ENCODE measurements around the gene PDSS2. TPM values are rescaled to one million over a fixed set of nuclear protein-coding genes. Genes with fewer than 3 reads are reported as not detected.
A peak's percentile ranks its signal among the peaks of the same experiment; 100 is the strongest.

The PDSS2 gene
- 8.4 TPM for polyA plus RNA-seq (2013, experiment 1 of 2)
- polyA plus RNA-seq (2013, experiment 2 of 2): 8.9 TPM

GRCh38 chr6:107459283-107460082, at the start of gene PDSS2:
Gene PDSS2, minus strand, starts transcription at chr6:107459564. Its CDS starts 279 bp downstream, at chr6:107459285.
- Histone ChIP-seq H4K91ac (ENCODE audit: low read length) (peak within 1 kb of the TSS; percentile 9), H3K4ac (ENCODE audit: low read depth in 1 of 2, low read length in 2 of 2) (peak within 1 kb of the TSS; percentile 73 to 92), H3K4me1 (ENCODE audit: control insufficient read depth, insufficient read depth, low read depth, low read length) (peaks cover 4% of the 10 kb centered on the region), H2BK12ac (ENCODE audit: low read length in 2 of 2) (peak within 1 kb of the TSS in 1 of 2 experiments; percentile 10), H3K18ac (ENCODE audit: low read depth in 1 of 2, low read length in 2 of 2) (peak within 1 kb of the TSS; percentile 65 to 99), H2BK5ac (ENCODE audit: low read depth, low read length, poor library complexity, severe bottlenecking) (no peak within 1 kb of the TSS), H3K4me2 (ENCODE audit: low read length, poor library complexity, severe bottlenecking) (peak within 1 kb of the TSS; percentile 80), H3K23ac (ENCODE audit: low read length in 2 of 2) (peak within 1 kb of the TSS in 1 of 2 experiments; percentile 74), H2BK120ac (ENCODE audit: low read depth, low read length) (peak within 1 kb of the TSS; percentile 11), H3K14ac (ENCODE audit: low read length in 2 of 2) (peak within 1 kb of the TSS in 1 of 2 experiments; percentile 78), H3K4me3 (ENCODE audit: insufficient read depth in 1 of 2, low read depth in 1 of 2, low read length in 2 of 2) (peak within 1 kb of the TSS; percentile 84 to 100), H3K79me1 (replicated peaks; ENCODE audit: low read length, poor library complexity, severe bottlenecking) (peaks cover 16% of the 10 kb centered on the region), H4K8ac (ENCODE audit: low read length) (peak within 1 kb of the TSS; percentile 96), H3K27ac (ENCODE audit: low read length, poor library complexity, severe bottlenecking) (peak within 1 kb of the TSS; percentile 85), H2AFZ (ENCODE audit: low read depth, low read length) (peak within 1 kb of the TSS; percentile 96), H2BK15ac (ENCODE audit: low read depth, poor library complexity, severe bottlenecking) (no peak within 1 kb of the TSS), H3K9me3 (ENCODE audit: control insufficient read depth, low read length) (no peaks in the 10 kb centered on the region), H3K27me3 (ENCODE audit: control insufficient read depth in 1 of 2, insufficient read depth in 1 of 2, low read length in 2 of 2) (no peaks in the 10 kb centered on the region), H2AK5ac (ENCODE audit: low read length, severe bottlenecking) (no peak within 1 kb of the TSS), H3K36me3 (ENCODE audit: control insufficient read depth in 1 of 2, insufficient read depth in 2 of 2, low read depth in 1 of 2, low read length in 2 of 2) (no peaks in the 10 kb centered on the region), H3K9ac (ENCODE audit: low read length) (peak within 1 kb of the TSS; percentile 96)
- peak; percentile 98 for DNase-seq
- under 1% methylated on average over 46 of the region's 46 CpGs for WGBS

- H3K4me1 ChIP-seq (ENCODE audit: control insufficient read depth, insufficient read depth, low read depth, low read length): no peaks in the 10 kb centered on the region
- no peak overlapping the region for H2BK12ac ChIP-seq (ENCODE audit: low read length in 2 of 2)
- H2AFZ ChIP-seq (ENCODE audit: low read depth, low read length): no peak overlapping the region
- no peak overlapping the region for H3K9ac ChIP-seq (ENCODE audit: low read length)
- no peak overlapping the region for H3K4me2 ChIP-seq (ENCODE audit: low read length, poor library complexity, severe bottlenecking)
- no peak overlapping the region for H3K14ac ChIP-seq (ENCODE audit: low read length in 2 of 2)
- no peak for DNase-seq
- H2BK120ac ChIP-seq (ENCODE audit: low read depth, low read length): no peak overlapping the region
- peaks cover 0 to 48% of the 10 kb centered on the region in 2 experiments for H3K36me3 ChIP-seq (ENCODE audit: control insufficient read depth in 1 of 2, insufficient read depth in 2 of 2, low read depth in 1 of 2, low read length in 2 of 2)
- H4K91ac ChIP-seq (ENCODE audit: low read length): no peak overlapping the region
- no peak overlapping the region for H3K27ac ChIP-seq (ENCODE audit: low read length, poor library complexity, severe bottlenecking)
- H2BK15ac ChIP-seq (ENCODE audit: low read depth, poor library complexity, severe bottlenecking): no peak overlapping the region
- H4K8ac ChIP-seq (ENCODE audit: low read length): no peak overlapping the region
- peaks cover 0 to 6% of the 10 kb centered on the region in 2 experiments for H3K27me3 ChIP-seq (ENCODE audit: control insufficient read depth in 1 of 2, insufficient read depth in 1 of 2, low read length in 2 of 2)
- H3K79me1 ChIP-seq (replicated peaks; ENCODE audit: low read length, poor library complexity, severe bottlenecking): no peaks in the 10 kb centered on the region
- H3K9me3 ChIP-seq (ENCODE audit: control insufficient read depth, low read length): no peaks in the 10 kb centered on the region
- WGBS: 92% methylated on average over 1 of the region's 1 CpG
- H3K4ac ChIP-seq (ENCODE audit: low read depth in 1 of 2, low read length in 2 of 2): no peak overlapping the region
- no peak overlapping the region for H2BK5ac ChIP-seq (ENCODE audit: low read depth, low read length, poor library complexity, severe bottlenecking)
- H3K23ac ChIP-seq (ENCODE audit: low read length in 2 of 2): no peak overlapping the region
- H3K18ac ChIP-seq (ENCODE audit: low read depth in 1 of 2, low read length in 2 of 2): no peak overlapping the region
- H3K4me3 ChIP-seq (ENCODE audit: insufficient read depth in 1 of 2, low read depth in 1 of 2, low read length in 2 of 2): no peak overlapping the region
- no peak overlapping the region for H2AK5ac ChIP-seq (ENCODE audit: low read length, severe bottlenecking)
These were observed 46.8 kb upstream of the PDSS2 start for GRCh38 chr6:107506145-107506544.

- Histone ChIP-seq H2BK15ac (ENCODE audit: low read depth, poor library complexity, severe bottlenecking) (no peak overlapping the region), H3K4me1 (ENCODE audit: control insufficient read depth, insufficient read depth, low read depth, low read length) (no peaks in the 10 kb centered on the region), H3K14ac (ENCODE audit: low read length in 2 of 2) (no peak overlapping the region), H4K91ac (ENCODE audit: low read length) (no peak overlapping the region), H3K79me1 (replicated peaks; ENCODE audit: low read length, poor library complexity, severe bottlenecking) (no peaks in the 10 kb centered on the region), H2BK120ac (ENCODE audit: low read depth, low read length) (no peak overlapping the region), H3K18ac (ENCODE audit: low read depth in 1 of 2, low read length in 2 of 2) (no peak overlapping the region), H2BK12ac (ENCODE audit: low read length in 2 of 2) (no peak overlapping the region), H3K4me2 (ENCODE audit: low read length, poor library complexity, severe bottlenecking) (no peak overlapping the region), H4K8ac (ENCODE audit: low read length) (no peak overlapping the region), H3K9ac (ENCODE audit: low read length) (no peak overlapping the region), H3K27me3 (ENCODE audit: control insufficient read depth in 1 of 2, insufficient read depth in 1 of 2, low read length in 2 of 2) (peaks cover 0 to 6% of the 10 kb centered on the region in 2 experiments), H3K9me3 (ENCODE audit: control insufficient read depth, low read length) (no peaks in the 10 kb centered on the region), H3K36me3 (ENCODE audit: control insufficient read depth in 1 of 2, insufficient read depth in 2 of 2, low read depth in 1 of 2, low read length in 2 of 2) (peaks cover 0 to 39% of the 10 kb centered on the region in 2 experiments), H3K4ac (ENCODE audit: low read depth in 1 of 2, low read length in 2 of 2) (no peak overlapping the region), H2AK5ac (ENCODE audit: low read length, severe bottlenecking) (no peak overlapping the region), H3K27ac (ENCODE audit: low read length, poor library complexity, severe bottlenecking) (no peak overlapping the region), H3K23ac (ENCODE audit: low read length in 2 of 2) (no peak overlapping the region), H3K4me3 (ENCODE audit: insufficient read depth in 1 of 2, low read depth in 1 of 2, low read length in 2 of 2) (no peak overlapping the region), H2AFZ (ENCODE audit: low read depth, low read length) (no peak overlapping the region), H2BK5ac (ENCODE audit: low read depth, low read length, poor library complexity, severe bottlenecking) (no peak overlapping the region)
- DNase-seq: no peak
- 90% methylated on average over 2 of the region's 4 CpGs for WGBS
These were observed 45.1 kb upstream of the PDSS2 start for GRCh38 chr6:107504270-107505026.
